Activated CD4-positive, alpha-beta T cell treated with anti-CD3 and anti-CD28 coated beads for 36 hours (primary cell): Measurements from ENCODE around the gene CHST4. TPM values are rescaled to one million over a fixed set of nuclear protein-coding genes. Genes with fewer than 3 reads are reported as not detected.
A peak's percentile ranks its signal among the peaks of the same experiment; 100 is the strongest.
"Not testable (repeated sequence)": the region's sequence is repeated elsewhere in the genome, so short reads cannot be mapped to it uniquely, and the experiment has no call there.

Source experiments
- ATAC-seq: fragments of 200-7000 bp; cut with Tn5 transposase; one replicate; pipeline ENCODE4 v1.10.0; 2021; ENCODE audit warnings: mild to moderate bottlenecking, moderate library complexity
- CTCF ChIA-PET: fragments of 350-600 bp; sonication (Branson Sonifier 250); formaldehyde crosslinking; loops from one replicate; lab custom pipeline; 2021; ENCODE audit warnings: antibody characterized with exemption; lab: Charles Lee
- POLR2A ChIA-PET: fragments of 350-600 bp; sonication (Branson Sonifier 250); formaldehyde crosslinking; loops from one replicate; lab custom pipeline; 2021; ENCODE audit warnings: antibody characterized with exemption, inconsistent platforms; lab: Charles Lee
- DNase-seq: peaks from one replicate; pipeline ENCODE4 v3.0.0-alpha.2; 2020
- H3K27ac Mint-ChIP-seq: one replicate; pipeline ENCODE4 v1.8.0; 2021; ENCODE audit warnings: mixed read lengths
- H3K27me3 Mint-ChIP-seq: one replicate; pipeline ENCODE4 v1.8.0; 2021; ENCODE audit warnings: mixed read lengths
- H3K36me3 Mint-ChIP-seq: one replicate; pipeline ENCODE4 v1.8.0; 2021; ENCODE audit warnings: low read depth, mixed read lengths
- H3K4me1 Mint-ChIP-seq: one replicate; pipeline ENCODE4 v1.8.0; 2021; ENCODE audit warnings: mixed read lengths
- H3K4me3 Mint-ChIP-seq: one replicate; pipeline ENCODE4 v1.8.0; 2021; ENCODE audit warnings: mild to moderate bottlenecking, moderate library complexity, mixed read lengths
- H3K9me3 Mint-ChIP-seq: one replicate; pipeline ENCODE4 v1.8.0; 2021; ENCODE audit warnings: low read depth, mixed read lengths
- intact Hi-C, 2 experiments: fragments of 100-400 bp; cut with DNase I in 1 of 2; cut with micrococcal nuclease in 1 of 2; formaldehyde crosslinking; loops; one replicate each; pipeline versions ENCODE4 v1.14.2 to v1.15.1; 2022 to 2024; cut with DNase I, micrococcal nuclease
- total RNA-seq, 2 experiments: library from RNA; stranded (reverse); gene quantifications; one replicate each; pipeline ENCODE4 v1.2.3, GENCODE V29; 2021

The CHST4 gene
- total RNA-seq, 2 experiments from 2014 or later: not detected

- ATAC-seq: no peak
- no peak for DNase-seq
- Mint-ChIP-seq H3K4me3 (no peak overlapping the region), H3K27ac (no peak overlapping the region), H3K4me1 (no peaks in the 10 kb centered on the region), H3K36me3 (no peaks in the 10 kb centered on the region), H3K27me3 (peaks cover 2% of the 10 kb centered on the region), H3K9me3 (no peaks in the 10 kb centered on the region)
- intact Hi-C loops: no loop called here
- CTCF ChIA-PET: interaction anchor here (1.5 kb wide), 1 partner anchor 81 kb away, joined by 7 read pairs; no protein-coding TSS in a partner anchor
- POLR2A ChIA-PET: interaction anchor here (0.6 kb wide), 2 partner anchors 14 to 72 kb away, joined by 4 to 5 read pairs; no protein-coding TSS in a partner anchor
These were observed 33.0 kb upstream of the CHST4 start for GRCh38 chr16:71493213-71493612.

- Mint-ChIP-seq H3K4me1 (no peaks in the 10 kb centered on the region), H3K36me3 (no peaks in the 10 kb centered on the region), H3K27ac (no peak overlapping the region), H3K27me3 (peaks cover 5% of the 10 kb centered on the region), H3K4me3 (no peak overlapping the region), H3K9me3 (no peaks in the 10 kb centered on the region)
- intact Hi-C loops: loop anchor here in 1 of 2 experiments (5.0 kb wide), 1 partner anchor 56 kb away; the partner anchor contains the start of gene TLE7
- POLR2A ChIA-PET: no interaction called here
- CTCF ChIA-PET: interaction anchor here (1.0 to 6.7 kb wide), 7 partner anchors 9 to 113 kb away, joined by 4 to 86 read pairs (median 8); partner anchors contain the start of gene ZNF19
- no peak for ATAC-seq
- DNase-seq: no peak
These were observed 28.2 kb upstream of the CHST4 start for GRCh38 chr16:71498031-71498430.

GRCh38 chr16:71499775-71500364 is 26.4 kb upstream of the CHST4 start:
- Mint-ChIP-seq H3K27me3 (peaks cover 6% of the 10 kb centered on the region), H3K27ac (no peak overlapping the region), H3K36me3 (no peaks in the 10 kb centered on the region), H3K9me3 (no peaks in the 10 kb centered on the region), H3K4me3 (no peak overlapping the region), H3K4me1 (no peaks in the 10 kb centered on the region)
- peak; percentile 61 for DNase-seq
- peak; percentile 75 for ATAC-seq
- CTCF ChIA-PET: interaction anchor here (0.6 to 6.7 kb wide), 22 partner anchors 11 to 729 kb away, joined by 3 to 86 read pairs (median 5); partner anchors contain the start of genes CHST4, ZNF19 and ZNF23
- POLR2A ChIA-PET: no interaction called here
- intact Hi-C loops: loop anchor here (1.0 to 5.0 kb wide), 6 partner anchors 58 to 112 kb away; partner anchors contain the start of gene TLE7 (in 1 of the 2)

DNA sequence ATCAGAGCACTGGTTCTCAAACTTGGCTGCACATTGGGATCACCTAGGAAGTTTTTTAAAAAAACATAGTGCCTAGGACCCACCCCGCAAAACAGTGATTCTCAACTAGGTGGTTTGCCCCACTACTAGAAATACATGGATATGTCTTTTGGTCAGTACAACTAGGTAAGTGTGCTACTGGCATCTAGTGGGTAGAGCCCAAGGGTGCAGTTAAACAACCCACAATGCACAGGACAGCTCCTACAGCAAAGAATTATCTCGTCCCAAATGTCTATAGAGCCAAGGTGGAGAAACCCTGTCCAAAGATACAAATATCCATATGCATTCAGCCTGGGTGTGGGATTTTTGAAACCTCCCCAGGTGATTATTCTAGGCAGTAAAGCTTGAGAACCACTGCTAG is 25.3 kb upstream of the CHST4 start:
- H3K4me1 Mint-ChIP-seq: no peaks in the 10 kb centered on the region
- H3K36me3 Mint-ChIP-seq: no peaks in the 10 kb centered on the region
- ChIA-PET CTCF (interaction anchor here (1.0 to 6.7 kb wide), 4 partner anchors 37 to 89 kb away, joined by 3 to 86 read pairs (median 5); no protein-coding TSS in a partner anchor), POLR2A (no interaction called here)
- no peaks in the 10 kb centered on the region for H3K9me3 Mint-ChIP-seq
- DNase-seq: no peak
- no peak overlapping the region for H3K27ac Mint-ChIP-seq
- H3K27me3 Mint-ChIP-seq: peaks cover 6% of the 10 kb centered on the region
- H3K4me3 Mint-ChIP-seq: no peak overlapping the region
- intact Hi-C loops: loop anchor here in 1 of 2 experiments (5.0 kb wide), 1 partner anchor 111 kb away; no protein-coding TSS in a partner anchor
- ATAC-seq: no peak

- H3K9me3 Mint-ChIP-seq: no peaks in the 10 kb centered on the region
- POLR2A ChIA-PET: no interaction called here
- no peak for ATAC-seq
- DNase-seq: no peak
- H3K4me1 Mint-ChIP-seq: no peaks in the 10 kb centered on the region
- CTCF ChIA-PET: interaction anchor here (1.0 to 6.7 kb wide), 4 partner anchors 37 to 89 kb away, joined by 3 to 86 read pairs (median 5); no protein-coding TSS in a partner anchor
- no peak overlapping the region for H3K4me3 Mint-ChIP-seq
- peaks cover 6% of the 10 kb centered on the region for H3K27me3 Mint-ChIP-seq
- intact Hi-C loops: loop anchor here in 1 of 2 experiments (5.0 kb wide), 1 partner anchor 111 kb away; no protein-coding TSS in a partner anchor
- H3K27ac Mint-ChIP-seq: no peak overlapping the region
- no peaks in the 10 kb centered on the region for H3K36me3 Mint-ChIP-seq
These were observed 24.7 kb upstream of the CHST4 start for GRCh38 chr16:71501547-71501946.

DNA sequence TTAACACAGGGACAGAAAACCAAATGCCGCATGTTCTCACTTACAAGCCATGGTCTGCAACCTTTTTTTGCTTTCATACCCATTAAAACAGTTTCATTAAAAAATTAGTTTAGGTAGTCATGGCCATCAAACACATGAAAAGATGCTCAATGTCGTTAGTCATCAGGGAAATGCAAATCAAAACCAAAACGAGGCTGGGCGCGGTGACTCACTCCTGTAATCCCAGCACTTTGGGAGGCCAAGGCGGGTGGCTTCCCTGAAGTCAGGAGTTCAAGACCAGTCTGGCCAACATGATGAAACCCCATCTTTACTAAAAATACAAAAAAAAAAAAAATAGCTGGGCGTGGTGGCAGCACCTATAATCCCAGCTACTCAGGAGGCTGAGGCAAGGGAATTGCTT is 22.2 kb upstream of the CHST4 start:
- CTCF ChIA-PET: interaction anchor here (0.7 kb wide), 1 partner anchor 107 kb away, joined by 3 read pairs; no protein-coding TSS in a partner anchor
- peak; percentile 57 for DNase-seq
- H3K4me3 Mint-ChIP-seq, H3K36me3 Mint-ChIP-seq, H3K27ac Mint-ChIP-seq, ATAC-seq, H3K9me3 Mint-ChIP-seq, H3K4me1 Mint-ChIP-seq, H3K27me3 Mint-ChIP-seq, POLR2A ChIA-PET: not testable (repeated sequence)
- intact Hi-C loops: loop anchor here in 1 of 2 experiments (5.0 kb wide), 1 partner anchor 108 kb away; no protein-coding TSS in a partner anchor

GRCh38 chr16:71504901-71505300 is 21.3 kb upstream of the CHST4 start:
- no peak overlapping the region for H3K27ac Mint-ChIP-seq
- peaks cover 5% of the 10 kb centered on the region for H3K27me3 Mint-ChIP-seq
- no peaks in the 10 kb centered on the region for H3K36me3 Mint-ChIP-seq
- ATAC-seq (no peak), DNase-seq (no peak)
- H3K4me1 Mint-ChIP-seq: no peaks in the 10 kb centered on the region
- H3K4me3 Mint-ChIP-seq: no peak overlapping the region
- intact Hi-C loops: loop anchor here in 1 of 2 experiments (5.0 kb wide), 1 partner anchor 107 kb away; no protein-coding TSS in a partner anchor
- ChIA-PET CTCF (no interaction called here), POLR2A (no interaction called here)
- H3K9me3 Mint-ChIP-seq: no peaks in the 10 kb centered on the region

- CTCF ChIA-PET: interaction anchor here (0.6 kb wide), 1 partner anchor 23 kb away, joined by 3 read pairs; no protein-coding TSS in a partner anchor
- no peak for ATAC-seq
These were observed 19.2 kb upstream of the CHST4 start for GRCh38 chr16:71507061-71507460.

GRCh38 chr16:71513302-71513701 is 12.9 kb upstream of the CHST4 start:
- Mint-ChIP-seq H3K36me3 (no peaks in the 10 kb centered on the region), H3K4me3 (no peak overlapping the region), H3K27me3 (peaks cover 2% of the 10 kb centered on the region), H3K9me3 (no peaks in the 10 kb centered on the region), H3K27ac (no peak overlapping the region), H3K4me1 (no peaks in the 10 kb centered on the region)
- CTCF ChIA-PET: no interaction called here
- ATAC-seq (no peak), DNase-seq (no peak)
- intact Hi-C loops: no loop called here
- POLR2A ChIA-PET: no interaction called here

More at GRCh38 chr16:71507061-71507460, 19.2 kb upstream of the CHST4 start:
- H3K4me3 Mint-ChIP-seq: no peak overlapping the region
- no peaks in the 10 kb centered on the region for H3K36me3 Mint-ChIP-seq
- POLR2A ChIA-PET: no interaction called here
- H3K27ac Mint-ChIP-seq: no peak overlapping the region
- H3K27me3 Mint-ChIP-seq: peaks cover 5% of the 10 kb centered on the region
- H3K4me1 Mint-ChIP-seq: no peaks in the 10 kb centered on the region
- intact Hi-C loops: no loop called here
- no peak for DNase-seq
- H3K9me3 Mint-ChIP-seq: no peaks in the 10 kb centered on the region

DNA sequence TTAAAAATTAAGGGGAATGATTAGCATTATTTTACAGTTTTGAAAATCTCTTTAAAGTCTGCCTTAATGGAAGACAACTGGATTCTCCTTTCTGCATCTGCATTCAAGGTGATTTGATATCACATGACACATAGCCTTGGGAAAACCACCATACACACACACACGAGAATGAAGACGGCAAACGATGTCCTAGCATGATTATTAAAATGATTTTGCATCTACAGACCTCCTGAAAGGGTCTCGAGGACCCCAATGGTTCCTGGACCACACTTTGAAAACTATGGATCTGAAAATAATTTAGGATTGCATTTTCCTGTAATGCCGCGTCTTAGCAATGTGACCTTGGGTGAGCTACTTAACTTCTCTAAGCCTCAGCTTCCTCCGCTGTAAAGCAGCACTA is 11.8 kb upstream of the CHST4 start:
- ChIA-PET CTCF (interaction anchor here (1.2 kb wide), 1 partner anchor 96 kb away, joined by 3 read pairs; no protein-coding TSS in a partner anchor), POLR2A (no interaction called here)
- Mint-ChIP-seq H3K4me1 (no peaks in the 10 kb centered on the region), H3K9me3 (no peaks in the 10 kb centered on the region), H3K4me3 (no peak overlapping the region), H3K36me3 (no peaks in the 10 kb centered on the region), H3K27me3 (peaks cover 2% of the 10 kb centered on the region), H3K27ac (no peak overlapping the region)
- DNase-seq: no peak
- intact Hi-C loops: no loop called here
- ATAC-seq: no peak

- no peak overlapping the region for H3K4me3 Mint-ChIP-seq
- ChIA-PET CTCF (no interaction called here), POLR2A (no interaction called here)
- peaks cover 2% of the 10 kb centered on the region for H3K27me3 Mint-ChIP-seq
- no peak for ATAC-seq
- no peaks in the 10 kb centered on the region for H3K36me3 Mint-ChIP-seq
- H3K4me1 Mint-ChIP-seq: no peaks in the 10 kb centered on the region
- intact Hi-C loops: no loop called here
- H3K27ac Mint-ChIP-seq: no peak overlapping the region
- no peaks in the 10 kb centered on the region for H3K9me3 Mint-ChIP-seq
- DNase-seq: no peak
These were observed 11.2 kb upstream of the CHST4 start for GRCh38 chr16:71515026-71515425.
